HG03575 (cell line): Measurements from ENCODE around the gene RBM19.

Experiments used
- ATAC-seq: cut with Tn5 transposase; IDR thresholded peaks from one replicate; pipeline ENCODE4 v1.9.1; 2021; ENCODE audit not compliant: unreplicated experiment, insufficient number of reproducible peaks, low FRiP score; ENCODE audit errors: extremely low read depth

RBM19 gene

DNA sequence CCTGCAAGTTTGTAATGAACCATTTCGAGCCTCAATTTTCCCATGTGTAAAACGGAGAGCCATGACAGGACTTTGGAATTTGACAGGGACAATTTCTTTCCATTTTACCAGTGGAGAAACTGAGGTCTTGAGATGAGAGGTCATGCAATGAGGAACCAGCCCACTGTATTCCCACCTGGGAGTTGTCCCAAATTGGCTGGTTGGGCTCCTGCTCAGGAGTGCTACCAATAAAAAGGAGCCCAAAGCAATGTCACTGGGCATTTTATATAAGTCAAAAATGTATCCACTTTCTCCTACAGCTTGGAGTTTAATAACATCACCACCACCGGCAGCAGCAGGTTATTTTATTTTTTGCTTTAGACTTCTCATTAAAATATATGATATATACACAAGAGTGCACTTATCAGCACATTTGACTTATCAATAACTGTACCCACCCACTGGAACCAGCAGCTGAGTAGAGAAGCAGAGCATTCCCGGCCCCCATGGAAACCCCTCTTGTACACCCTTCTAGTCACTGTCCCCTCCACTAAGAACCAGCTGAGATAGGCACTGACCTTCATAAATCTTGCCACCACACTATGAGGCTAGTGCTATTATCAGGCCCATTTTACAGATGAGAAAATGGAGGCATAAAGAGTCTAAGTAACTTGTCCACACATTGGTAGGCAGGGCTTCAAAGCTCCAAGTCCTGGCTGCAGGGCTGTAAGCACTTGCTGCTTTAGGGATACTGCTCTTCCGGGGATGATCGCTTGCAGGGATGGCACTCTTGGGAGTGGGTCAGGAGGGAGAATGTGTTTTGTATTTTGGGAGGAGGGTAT is 25.3 kb upstream of the RBM19 start:
- ATAC-seq, result no peak

DNA sequence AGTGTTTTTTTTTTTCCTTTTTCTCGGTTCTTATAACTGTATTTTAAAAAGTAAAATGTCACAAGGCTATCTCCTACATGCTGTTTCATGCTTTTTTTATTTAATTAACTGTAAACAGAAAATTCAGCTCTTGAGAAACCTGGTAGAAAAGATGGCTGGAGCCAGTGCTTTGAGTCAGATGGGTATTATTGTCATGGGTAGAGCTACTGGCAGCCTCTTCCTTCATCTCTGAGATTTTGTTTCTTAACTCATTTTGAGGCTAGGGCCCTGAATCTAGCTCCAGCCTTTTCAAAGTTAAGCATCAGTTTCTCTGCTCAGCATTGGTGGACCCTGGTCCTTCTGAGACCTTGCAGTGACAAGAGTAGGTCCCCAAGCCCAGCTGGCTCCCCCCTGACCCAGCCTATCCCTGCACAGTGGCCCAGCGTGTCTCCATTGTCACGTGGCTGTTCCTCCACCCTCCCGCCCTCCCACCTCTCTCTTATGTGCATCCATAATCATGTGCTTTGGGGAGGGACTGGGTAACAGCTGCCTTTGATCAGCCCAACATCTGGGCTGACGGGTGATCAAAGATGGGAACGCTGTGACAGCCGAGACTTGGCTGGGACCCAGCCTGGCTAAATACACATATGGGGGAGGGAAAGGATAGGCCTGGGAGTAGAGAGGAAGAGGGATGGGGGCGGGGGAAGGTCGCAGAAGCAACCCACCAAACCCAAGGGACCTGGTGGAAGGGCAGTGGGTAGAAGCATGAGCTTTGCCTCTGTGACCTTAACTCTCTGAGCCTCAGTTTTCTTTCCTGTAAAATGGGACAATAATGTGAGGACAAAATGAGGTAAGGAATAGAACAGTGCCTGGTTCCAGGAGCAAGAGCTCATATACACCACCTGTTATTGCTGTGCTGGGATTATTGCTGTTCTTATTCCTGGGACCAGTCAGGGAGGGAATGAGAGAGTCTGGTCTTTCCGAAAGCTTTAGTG is 24.4 kb upstream of the RBM19 start:
- no peak for ATAC-seq

DNA sequence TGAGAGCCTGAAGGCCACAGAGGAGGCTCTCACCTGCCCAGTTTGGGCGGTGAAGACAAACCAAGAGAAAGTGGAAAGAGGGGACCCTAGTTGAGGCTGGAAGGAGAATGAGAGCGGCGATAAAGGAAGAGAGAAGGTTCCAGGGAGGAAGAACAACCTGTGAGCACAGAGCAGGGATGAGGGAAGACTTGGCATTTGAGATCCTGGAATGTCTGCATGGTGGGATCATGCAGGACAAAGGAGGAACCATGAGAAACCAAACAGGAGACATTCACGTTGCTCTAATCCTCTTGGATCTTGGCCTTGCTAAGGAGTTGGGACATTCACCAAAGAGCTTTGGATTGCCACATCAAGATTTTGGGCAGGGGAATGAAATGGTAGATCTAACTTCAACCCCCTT is 22.9 kb upstream of the RBM19 start:
- no peak for ATAC-seq

DNA sequence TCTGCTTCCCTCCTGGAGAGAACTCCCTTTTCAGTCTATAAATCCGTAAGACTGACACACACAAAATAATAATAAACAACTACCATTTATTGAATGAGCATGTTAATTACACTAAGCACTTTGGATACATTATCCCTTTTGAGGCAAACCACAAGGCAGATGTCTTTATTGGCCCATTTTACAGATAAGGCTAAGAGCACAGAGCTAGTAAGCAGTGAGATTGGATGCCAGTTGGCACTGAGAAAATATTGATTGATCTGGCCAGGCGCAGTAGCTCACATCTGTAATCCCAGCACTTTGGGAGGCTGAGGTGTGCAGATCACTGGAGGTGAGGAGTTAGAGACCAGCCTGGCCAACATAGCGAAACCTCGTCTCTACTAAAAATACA is 21.9 kb upstream of the RBM19 start:
- ATAC-seq, result no peak

DNA sequence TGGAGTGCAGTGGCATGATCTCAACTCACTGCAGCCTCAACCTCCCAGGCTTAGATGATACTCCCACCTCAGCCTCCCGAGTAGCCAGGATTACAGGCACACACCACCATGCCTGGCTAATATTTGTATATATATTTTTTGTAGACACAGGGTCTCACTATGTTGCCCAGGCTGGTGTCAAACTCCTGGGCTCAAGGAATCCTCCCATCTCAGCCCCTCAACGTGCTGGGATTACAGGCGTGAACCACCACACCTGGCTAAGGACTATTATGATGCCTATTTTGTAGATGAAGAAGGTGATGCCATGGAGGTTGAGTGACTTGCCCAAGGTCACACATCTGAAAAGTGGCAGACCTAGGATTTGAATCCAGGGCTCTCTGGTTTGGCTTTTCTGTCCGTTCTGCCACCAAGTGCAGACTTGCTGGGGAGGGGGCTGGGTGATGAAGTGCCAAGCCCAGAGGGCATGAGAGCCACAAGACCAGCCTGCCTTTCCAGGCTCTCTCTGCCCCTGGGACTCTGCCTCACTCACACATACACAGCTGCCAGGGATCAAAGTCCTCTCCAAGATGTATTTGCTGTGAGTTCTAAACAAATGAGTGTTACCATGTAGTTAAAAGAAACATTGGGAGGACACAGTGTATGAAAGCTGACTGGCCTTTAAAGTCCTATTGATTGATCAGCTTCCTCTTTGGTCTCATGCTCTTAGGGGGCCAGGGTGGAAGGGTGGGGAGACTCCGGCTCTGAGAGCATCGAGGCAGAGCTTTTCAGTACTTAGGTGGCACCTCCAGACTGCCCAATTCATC is 21.3 kb upstream of the RBM19 start:
- no peak for ATAC-seq

DNA sequence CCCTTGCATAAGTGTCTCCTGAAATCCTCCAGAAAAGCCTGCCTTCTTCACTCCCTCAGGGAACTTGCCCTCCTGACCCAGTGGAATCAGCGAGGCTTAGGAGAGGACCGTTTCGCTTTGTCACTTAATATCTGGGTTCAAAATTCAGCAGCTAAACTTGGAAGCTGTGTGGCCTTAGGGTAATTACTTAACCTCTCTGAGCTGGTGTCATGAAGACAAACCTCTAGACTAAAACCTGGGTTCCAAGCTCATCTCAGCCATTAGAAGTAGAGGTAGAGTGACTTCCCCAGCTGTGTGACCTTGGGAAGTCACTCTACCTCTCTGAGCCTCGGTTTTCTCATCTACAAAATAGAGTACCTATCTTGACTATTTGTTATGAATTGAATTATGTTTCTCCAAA is 18.3 kb upstream of the RBM19 start:
- ATAC-seq, result no peak

DNA sequence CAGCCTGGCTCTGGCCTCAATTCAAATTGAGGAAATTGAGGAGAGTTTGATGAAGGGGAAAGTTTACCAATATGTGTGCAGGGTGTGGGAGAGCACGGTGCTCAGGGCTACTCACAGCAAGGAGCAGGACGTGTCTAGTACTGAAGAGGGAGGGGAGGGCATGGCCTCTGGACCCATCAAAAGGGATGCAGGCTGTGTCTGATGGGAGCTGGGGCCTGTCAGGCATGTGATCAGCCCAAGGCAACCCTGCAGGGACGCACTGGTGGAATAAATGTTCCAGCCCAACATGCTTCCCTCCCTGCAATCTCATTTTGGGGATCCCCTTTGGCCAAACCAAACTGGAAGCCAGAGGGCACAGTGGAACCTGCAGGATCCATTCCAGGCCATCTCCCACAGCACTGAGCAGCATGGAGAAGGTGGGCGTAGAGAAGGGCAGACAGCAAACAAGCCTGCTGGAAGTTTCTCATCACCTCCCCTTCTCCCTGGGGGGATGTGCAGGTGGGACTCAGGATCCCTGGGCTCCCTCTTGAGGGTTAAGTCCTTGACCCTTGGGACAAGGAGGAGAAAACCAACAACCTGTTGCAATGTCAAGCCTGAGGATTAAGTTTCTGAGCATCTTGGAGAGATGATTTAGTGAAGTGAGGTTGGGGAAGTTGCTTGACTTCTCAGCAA is 17.8 kb upstream of the RBM19 start:
- ATAC-seq, result no peak

DNA sequence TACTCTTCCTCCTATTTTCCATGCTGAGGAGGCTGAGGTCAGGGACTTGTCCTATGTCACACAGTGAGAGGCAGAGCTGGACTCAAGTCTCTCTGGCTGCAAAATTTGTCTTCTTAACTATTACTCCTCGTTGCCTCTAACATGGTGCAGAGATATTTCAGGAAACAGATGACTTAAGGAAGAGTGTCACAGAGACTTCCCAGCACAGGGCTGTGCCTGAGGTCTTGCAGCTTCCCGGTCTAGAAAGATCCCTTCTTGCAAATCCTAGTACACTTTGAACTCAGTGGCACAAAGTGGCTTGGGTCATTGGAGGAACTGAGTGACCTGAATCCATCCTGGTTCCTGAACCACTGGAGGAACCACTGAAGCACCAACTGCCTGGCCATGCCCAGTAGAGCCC is 17.1 kb upstream of the RBM19 start:
- ATAC-seq, result no peak

DNA sequence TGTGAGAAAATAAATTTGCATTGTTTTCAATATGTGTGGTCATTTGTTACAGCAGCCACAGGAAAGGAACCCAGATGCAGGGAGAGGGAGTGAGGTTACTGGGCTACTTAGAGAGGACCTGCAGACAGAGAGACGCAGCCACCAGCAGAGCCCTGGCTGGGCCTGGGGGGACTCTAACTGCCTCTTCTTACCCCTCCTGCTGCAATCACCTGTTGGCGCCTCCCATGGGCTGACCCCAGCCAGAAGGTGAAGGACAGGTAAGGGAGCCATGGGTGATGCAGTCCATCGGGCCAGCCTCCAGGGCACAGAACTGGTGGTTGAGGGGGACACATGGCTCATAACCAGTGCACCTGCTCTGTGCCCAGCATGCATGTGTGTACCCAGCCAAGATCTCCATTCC is 15.8 kb upstream of the RBM19 start:
- ATAC-seq, result no peak

DNA sequence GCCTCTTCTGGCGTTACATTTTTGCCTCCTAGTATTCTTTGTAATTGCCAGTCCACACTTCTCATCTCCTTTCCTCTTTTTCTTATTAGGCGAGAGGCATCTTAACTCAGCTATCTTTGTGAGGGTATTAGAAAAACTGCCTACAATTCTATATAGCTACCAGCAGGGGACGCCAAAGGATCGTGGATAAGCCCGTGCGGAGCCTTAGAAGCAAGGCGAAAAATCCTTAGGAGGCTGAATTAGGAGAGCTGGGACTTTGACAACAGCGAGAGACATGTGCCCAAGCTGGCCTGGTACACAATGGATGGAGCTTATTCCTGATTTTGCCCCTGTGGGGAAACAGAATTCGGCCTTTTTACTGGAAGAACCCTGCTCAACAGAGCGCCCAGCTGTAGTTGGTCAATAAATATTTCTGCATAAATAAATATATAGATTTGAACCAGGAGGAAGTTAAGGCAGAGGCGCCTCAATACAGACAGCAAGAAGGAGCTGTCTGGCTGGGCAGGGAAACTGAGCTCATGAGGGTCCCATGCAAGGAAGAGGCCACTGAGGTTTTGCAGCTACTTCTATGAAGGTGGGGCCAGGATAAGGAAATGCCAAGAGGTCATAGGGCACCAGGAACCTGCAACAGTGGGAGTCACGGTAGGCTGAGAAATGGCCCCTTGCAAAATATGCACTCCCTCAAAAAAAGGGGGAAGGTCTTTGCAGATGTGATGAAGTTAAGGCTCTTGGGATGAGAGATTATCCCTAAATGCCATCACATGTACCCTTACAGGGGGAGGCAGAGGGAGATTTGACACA is 14.6 kb upstream of the RBM19 start:
- no peak for ATAC-seq

DNA sequence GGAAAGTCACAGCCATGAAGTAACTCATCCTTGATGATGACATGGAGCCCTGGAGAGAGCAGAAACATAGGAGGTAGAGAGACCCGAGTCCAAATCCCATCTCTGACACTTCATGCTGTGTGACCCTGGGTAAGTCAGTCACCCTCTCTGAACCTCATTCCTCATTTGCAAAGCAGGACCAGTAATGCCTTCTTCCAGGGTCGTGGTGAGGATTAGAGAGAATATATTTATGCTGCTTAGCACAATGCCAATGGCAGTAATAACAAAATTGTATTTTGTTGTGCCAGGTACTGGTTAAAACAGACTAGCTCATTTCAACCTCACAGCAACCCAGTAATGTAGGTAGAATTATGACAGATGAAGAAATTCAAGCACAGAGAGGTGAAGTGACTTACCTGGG is 13.9 kb upstream of the RBM19 start:
- no peak for ATAC-seq

DNA sequence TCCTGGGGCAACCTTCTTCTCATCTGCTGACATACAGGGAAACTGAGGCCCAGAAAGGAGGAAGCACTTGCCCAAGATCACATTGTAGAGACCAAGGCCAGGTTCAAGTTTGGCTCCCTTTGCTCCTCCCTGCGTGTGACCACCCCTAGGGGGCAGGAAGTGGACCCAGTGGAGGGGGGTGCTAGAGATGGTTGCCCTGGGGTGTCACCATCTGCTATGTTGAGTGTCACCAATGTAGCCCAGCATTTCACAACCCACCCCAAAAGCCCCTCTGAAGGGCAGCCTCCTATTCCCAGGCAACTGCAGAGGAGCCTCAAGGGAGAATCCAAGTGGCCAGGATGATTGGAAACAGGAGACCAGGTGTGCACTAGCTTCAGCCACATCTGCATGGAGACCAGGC is 12.0 kb upstream of the RBM19 start:
- ATAC-seq, result no peak

DNA sequence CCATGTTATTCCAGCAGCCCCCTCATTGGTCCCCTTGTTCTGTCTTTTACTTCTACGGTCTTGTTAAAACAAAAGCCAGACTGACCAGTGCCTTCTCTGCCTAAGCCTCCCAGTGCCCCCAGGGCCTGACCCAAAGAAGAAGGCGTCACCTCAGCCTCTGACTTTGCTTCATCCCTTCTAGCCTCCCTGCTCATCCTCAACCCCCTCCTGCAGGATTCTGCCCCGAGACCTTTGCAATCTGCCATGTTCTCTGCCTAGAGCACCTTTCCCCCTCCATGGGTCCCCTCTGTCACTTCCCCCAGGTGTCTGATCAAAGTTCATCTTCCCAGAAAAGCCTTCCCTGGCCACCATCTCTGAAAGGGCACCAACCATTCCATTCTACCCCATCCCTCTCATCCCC is 7.9 kb upstream of the RBM19 start:
- no peak for ATAC-seq

DNA sequence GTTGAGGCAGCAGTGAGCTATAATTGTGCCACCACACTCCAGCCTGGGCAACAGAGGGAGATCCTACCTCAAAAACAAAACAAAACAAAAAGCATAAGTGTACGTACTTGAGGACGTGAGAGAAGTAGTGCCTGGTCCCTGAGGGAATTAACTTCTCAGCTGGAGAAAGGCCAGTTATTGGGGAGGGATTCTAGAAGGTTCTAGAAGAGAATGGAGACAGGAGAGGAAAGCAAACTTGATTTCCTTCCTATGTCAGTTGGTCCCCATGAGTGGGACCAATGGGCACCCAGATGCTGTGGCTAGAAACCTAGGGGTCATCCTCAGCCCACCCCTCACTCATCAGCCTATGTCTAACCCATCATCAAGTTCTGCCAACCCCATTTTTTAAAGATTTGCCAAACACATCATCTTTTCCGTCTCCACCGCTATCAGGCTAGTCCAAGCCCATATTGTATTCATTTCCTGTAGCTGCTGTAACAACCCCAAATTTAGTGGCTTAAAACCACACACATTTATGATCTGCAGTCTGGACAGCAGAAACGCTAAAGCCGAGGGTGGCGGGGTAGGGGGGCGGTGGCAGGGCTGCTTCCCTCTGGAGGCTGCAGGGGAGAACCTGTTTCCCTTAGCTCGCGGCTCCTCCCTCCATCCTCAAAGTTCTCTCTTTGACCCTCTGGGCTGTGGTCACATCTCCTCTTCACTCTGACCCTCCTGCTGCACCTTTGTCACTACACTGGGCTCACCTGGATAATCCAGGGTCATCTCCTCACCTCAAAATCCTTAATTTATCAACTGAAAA is 7.2 kb upstream of the RBM19 start:
- no peak for ATAC-seq

DNA sequence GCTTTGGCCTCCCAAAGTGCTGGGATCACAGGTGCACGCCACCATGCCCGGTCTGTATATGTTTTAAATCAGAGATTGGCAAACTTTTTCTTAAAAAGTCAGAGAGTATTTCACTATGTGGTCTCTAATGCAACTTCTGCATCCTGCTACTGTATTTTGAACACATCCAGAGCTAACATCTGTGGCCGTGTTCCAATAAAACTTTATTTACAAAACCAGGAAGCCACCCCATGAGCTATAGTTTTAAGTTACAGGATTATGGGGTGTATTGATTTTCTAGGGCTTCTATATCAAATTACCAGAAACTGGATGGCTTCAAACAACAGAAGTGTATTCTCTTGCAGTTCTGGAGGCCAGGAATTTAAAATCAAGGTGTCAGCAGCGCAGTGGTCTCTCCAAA is 5.3 kb upstream of the RBM19 start:
- no peak for ATAC-seq

DNA sequence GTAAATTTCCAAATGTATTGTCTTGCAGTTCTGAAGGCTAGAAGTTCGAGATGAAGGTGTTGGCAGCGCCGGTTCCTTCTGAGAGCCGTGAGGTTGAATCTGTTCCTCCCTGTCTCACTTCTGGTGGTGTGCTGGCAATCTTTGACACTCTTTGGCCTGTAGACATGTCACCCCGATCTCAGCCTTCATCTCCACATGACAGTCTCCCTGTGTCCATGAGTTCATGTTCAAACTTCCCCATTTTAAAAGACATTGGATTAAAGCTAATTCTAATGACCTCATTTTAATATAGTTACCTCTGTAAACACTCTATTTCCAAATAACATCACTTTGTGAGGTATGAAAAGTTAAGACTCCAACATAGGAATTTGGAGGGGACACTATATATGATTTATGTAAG is 4.1 kb upstream of the RBM19 start:
- no peak for ATAC-seq

DNA sequence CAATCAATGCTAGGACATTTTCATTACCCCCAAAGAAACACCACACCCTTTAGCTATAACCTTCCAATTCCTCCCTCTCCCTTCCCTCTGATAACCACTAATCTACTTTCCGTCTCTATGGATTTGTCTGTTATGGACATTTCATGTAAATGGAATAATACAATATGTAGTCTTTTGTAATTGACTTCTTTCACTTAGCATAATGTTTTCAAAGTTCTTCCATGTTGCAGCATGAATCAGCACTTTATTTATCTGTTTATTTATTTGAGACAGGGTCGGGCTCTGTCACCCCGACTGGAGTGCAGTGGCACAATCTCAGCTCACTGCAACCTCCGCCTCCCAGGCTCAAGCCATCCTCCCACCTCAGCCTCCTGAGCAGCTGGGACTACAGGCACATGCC is 1.2 kb upstream of the RBM19 start:
- no peak for ATAC-seq
